Stimulated activated CD8-positive, alpha-beta memory T cell treated with anti-CD3 and anti-CD28 coated beads, Interleukin-2, amount 100 ng/mL, for 1 hour (primary cell): ENCODE measurements around the gene NEURL1B.

Source experiments
- DNase-seq, 2 donors: peaks; one replicate each; pipeline ENCODE4 v3.0.0-alpha.2; 2020; ENCODE audit warnings: low read depth in 2 of 2

NEURL1B gene

DNA sequence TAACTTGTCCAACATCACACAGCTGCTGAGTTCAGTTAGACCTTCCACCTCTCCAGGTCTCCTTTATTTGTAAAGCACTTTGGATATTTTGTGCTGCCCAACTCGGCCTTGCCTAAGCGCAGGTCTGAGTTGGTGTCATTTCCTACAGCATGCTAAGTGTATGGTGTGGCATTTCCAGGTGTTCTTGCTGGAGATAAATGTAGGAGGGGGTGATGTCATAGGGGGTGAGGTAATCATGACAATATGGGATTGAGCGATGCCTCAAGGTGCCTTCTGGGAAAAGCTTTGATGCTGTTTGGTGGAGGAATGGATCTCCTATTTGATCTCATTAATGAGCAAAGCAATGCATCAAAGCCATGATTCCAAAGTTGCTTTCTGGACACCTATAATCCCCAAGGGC is 32.3 kb upstream of the NEURL1B start:
- DNase-seq, result no peak

- DNase-seq, result no peak
Observed at GRCh38 chr5:172610643-172611042, 30.4 kb upstream of the NEURL1B start.

- DNase-seq, result no peak
Observed at GRCh38 chr5:172611913-172612312, 29.1 kb upstream of the NEURL1B start.

GRCh38 chr5:172612771-172613170 is 28.3 kb upstream of the NEURL1B start:
- no peak for DNase-seq

- DNase-seq, result no peak
Observed at GRCh38 chr5:172616136-172616535, 24.9 kb upstream of the NEURL1B start.

- no peak for DNase-seq
Observed at GRCh38 chr5:172616730-172617129, 24.3 kb upstream of the NEURL1B start.

- no peak for DNase-seq
Observed at GRCh38 chr5:172617817-172618216, 23.2 kb upstream of the NEURL1B start.

DNA sequence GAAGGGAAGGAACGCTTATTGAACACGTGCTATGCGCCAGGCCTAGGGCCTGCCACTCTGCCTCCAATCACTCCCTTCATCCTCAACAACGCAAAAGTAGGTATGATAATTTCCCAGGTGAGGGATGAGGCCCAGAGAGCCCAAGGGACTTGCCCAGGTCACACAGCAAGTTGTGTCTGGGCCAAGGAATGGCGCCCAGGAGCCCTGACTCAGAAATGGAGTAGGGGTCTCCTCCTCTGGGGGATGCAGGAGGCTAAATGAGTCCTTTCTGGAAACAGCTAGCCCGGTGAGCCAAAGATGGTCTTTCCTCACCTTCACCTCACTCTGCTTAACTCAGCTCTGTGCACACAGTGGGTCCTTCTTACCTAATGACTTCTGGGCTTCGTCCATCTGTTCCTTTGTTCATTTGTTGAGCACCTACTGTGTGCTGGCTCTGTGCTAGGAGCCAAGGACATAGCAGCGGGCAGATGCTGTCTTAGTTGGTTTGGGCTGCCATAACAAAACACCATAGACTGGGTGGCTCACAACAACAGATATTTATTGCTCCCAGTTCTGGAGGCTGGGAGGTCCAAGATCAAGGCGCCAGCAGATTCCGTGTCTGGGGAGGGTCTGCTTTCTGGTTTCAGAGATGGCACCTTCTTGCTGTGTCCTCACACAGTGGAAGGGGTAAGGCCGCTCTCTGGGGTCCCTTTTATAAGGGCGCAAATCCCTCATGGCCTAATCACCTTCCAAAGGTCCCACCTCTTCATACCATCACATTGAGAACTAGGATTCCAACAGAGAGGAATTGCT is 22.3 kb upstream of the NEURL1B start:
- no peak for DNase-seq

GRCh38 chr5:172620506-172620905 is 20.6 kb upstream of the NEURL1B start:
- no peak for DNase-seq

- DNase-seq, result no peak
Observed at GRCh38 chr5:172622091-172623046, 18.7 kb upstream of the NEURL1B start.

DNA sequence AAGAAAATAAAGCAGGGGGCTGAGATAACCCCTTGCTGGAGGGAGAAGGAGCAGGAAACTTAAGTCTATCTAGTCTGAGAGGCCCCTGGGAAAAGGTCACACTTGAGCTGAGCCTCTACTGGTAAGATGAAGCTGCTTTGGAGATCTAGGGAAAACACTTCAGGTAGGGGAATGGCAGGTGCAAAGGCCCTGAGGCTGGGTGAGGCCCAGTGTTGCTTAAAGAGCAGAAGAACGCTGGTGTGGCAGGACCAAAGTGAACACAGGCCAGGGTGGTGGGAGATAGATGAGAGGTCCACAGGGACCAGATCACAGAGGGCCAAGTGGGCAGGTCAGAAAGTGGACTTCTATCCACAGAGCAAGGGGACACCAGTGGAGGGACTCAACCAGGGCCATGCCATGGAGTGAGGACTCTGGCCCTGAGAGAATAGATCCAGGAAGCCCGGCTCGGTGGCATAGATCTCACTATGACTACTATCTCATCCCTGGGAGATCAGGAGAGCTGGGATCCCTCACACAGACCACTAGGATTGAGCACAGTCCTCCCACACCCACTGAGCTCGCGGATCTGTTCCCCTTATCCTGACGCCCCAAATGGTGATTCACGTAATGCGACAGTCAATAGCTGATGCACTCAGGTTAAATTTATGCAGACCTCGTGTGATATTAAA is 17.6 kb upstream of the NEURL1B start:
- DNase-seq, result no peak

DNA sequence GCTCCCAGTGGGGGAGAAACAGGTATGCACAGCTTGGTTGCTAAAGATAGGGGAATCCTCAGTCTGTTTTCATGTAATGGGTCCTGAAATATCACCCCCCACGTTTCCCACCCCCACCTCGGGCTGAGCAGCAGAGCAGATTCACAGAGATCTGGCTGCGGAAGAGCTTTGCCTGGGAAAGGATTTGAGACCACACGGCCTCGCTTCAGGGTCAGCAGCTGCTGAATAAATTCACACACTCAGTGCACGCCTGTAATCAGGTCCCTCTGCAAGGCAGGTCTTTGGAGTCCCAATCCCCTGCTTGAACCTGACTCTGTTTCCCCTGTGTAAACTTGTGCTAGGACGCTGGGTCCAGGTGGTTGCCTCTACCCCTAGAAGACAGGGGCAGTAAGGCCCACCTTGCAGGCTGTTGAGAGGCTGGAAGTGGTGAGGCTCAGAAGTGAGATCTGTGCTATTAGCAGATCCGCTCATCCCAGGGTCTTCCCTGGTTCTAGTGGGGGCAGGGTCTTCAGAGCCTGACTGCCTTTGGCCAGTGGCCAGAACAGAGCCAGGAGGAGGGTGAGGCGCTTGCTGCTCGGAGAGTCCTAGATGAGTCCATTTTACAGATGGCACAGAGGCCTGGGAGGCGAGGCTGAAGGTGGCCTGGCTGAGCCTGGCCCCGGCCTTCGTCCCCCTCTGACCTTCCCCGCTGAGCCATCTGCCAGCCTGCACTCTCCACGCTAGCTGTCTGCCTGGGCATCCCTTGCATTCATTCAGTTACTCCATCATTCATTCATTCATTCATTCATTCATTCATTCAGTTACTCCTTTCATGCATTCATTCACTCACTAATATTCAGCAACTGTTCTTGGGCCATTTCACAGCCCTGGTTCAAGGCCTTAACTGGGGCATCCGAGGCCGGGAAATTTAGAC is 16.7 kb upstream of the NEURL1B start:
- DNase-seq, result no peak

DNA sequence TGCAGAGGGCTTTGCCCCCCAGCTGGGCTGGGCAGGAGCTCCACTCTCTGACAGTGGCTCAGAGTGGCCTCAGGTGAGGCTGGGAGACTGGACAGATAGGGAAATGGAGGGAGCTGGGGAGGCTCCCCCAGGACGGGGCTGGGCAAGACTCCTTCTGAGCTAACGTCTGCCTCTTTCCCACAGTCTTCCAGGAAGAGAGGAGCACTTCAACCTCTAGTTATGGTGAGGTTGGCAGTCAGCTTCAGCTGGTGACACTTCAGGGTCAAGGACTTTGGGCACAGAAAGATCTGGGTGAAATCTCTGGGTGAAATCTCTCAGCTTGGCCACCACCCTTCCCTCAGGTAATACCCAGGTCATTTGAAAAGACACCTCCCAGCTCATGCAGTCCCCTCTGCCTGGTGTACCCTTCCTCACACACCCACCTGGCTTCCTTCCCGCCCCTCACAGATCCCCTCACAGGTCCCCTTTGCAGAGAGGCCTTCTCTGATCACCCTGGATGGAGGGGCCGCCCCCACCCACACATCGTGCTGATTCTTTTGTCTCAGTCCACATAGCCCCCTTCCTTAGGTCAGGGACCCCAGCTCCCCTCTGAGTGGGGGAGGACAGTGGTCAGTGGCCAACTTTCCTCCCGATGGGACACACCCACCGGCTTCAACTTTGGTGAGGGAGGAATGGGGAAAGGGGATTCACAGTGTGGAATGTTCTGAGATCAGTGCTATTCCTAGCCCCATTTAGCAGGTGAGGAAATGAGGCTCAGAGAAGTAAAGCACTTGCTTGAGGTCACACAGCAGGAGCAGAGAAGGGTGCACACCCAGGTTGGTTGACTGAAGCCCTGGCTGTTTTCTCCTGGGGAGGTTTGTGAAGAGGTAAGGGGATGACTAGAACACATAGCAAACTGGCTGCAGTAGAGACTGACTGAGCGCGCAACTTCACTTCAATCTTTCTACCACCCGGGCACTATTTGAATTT is 15.8 kb upstream of the NEURL1B start:
- no peak for DNase-seq

DNA sequence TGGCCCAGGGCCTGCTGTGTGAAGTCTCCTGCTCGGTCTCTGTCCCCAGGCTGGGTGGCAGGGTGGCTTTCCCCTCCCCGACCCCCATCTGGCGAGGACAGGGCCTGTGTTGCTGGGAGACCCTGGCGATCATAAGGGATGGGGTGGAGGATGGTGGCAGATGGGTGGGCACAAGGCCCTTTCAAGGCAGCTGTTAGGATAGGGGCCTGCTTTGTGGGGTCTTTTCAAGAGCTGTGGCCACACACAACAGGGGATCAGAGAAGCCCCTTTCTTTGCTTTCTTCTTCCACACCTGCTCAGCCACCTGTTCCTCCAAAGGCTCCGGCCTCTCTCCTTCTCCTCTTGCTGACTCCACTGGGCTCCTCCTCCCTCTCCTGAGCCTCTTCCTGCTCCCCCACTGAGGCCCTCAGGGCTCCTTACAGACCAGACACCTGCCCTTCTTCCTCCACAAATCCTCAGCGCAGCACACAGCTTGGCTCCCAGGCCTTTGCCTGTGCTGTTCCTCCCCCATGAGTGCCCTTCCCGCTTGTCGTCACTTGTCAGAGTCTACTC is 15.0 kb upstream of the NEURL1B start:
- DNase-seq, result no peak

GRCh38 chr5:172630082-172630481 is 11.0 kb upstream of the NEURL1B start:
- DNase-seq, result no peak

DNA sequence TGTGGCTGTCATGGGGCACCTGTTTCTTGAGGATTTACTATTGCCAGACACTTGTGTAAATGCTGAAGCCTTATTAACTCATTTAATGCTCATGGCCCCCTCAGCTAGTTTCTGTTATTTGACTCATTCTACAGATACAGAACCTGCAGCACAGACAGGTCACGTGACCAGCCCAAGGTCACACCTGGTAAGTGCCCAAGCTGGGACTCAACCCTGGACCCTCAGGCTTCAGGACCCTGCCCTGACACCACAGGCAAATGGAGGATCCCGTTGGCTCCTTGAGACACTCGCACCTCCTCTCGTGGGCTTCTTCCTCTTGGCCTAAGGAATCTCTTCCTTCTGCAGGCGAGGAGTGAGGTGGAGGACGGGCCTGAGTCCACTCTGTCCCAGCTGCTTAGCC is 10.6 kb upstream of the NEURL1B start:
- no peak for DNase-seq

DNA sequence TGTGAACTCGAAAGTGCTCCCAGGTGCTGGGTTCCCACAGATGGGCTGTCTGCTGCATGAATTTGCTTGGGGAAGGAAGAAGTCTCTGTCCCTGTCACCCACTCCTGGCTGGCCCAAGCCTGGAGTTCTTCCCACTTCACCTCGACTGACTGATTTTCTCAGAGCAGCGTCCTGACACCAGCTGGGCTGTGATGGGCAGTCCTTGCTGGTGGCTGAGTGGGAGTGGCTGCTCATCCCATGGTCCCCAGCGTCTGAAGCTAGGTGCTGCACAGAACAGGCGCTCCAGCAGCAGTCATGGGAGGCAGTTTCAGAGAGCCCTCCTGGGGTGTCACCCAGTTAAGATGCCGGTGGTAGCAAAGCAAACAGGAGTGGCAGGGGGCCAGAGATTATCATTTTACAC is 10.1 kb upstream of the NEURL1B start:
- DNase-seq, result no peak

GRCh38 chr5:172632346-172633092 is 8.5 kb upstream of the NEURL1B start:
- no peak for DNase-seq

- DNase-seq, result no peak
Observed at GRCh38 chr5:172633403-172633970, 7.6 kb upstream of the NEURL1B start.
